Measurements from ENCODE around the gene PAX7. TPM values are rescaled to one million over a fixed set of nuclear protein-coding genes. Genes with fewer than 3 reads are reported as not detected.

PAX7 gene
- total RNA-seq, 4 donors from 2014 or later = 1.8 to 5.1 (median 3.9) TPM

DNA sequence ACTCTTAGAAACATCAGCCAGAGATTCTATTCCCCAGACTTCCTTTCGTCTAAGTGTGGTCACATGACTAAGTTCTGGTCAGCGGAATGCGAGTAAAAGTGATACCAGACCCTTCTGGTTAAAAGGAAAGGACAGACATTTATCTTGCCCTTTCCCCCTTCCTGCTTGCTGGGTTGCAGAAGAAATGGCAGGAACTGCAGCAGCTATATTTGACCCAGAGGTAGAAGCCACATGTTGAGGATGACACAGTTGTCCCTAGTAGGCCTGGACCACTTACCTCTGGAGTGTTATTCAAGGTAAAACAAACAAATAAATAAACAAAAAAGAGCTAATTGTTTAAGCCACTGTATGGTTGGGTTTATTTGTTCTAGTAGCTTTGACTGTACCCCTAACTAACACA lies 155.5 kb downstream of the PAX7 start:
- Histone ChIP-seq H3K4me3 (no peak overlapping the region), H3K36me3 (no peaks in the 10 kb centered on the region), H3K4me1 (no peaks in the 10 kb centered on the region), H3K27ac (no peak overlapping the region), H3K9me3 (no peaks in the 10 kb centered on the region), H3K27me3 (peaks cover 0 to 4% (median 3%) of the 10 kb centered on the region in 3 donors)
- intact Hi-C loops (cut with DNase I; ENCODE audit: low total_unique reads) (no loop called here), in situ Hi-C loops (cut with MboI; ENCODE audit: low sequenced_read_pairs in 4 of 4) (no loop called here)
- no peak for DNase-seq
- TF ChIP-seq, protein P1, sequence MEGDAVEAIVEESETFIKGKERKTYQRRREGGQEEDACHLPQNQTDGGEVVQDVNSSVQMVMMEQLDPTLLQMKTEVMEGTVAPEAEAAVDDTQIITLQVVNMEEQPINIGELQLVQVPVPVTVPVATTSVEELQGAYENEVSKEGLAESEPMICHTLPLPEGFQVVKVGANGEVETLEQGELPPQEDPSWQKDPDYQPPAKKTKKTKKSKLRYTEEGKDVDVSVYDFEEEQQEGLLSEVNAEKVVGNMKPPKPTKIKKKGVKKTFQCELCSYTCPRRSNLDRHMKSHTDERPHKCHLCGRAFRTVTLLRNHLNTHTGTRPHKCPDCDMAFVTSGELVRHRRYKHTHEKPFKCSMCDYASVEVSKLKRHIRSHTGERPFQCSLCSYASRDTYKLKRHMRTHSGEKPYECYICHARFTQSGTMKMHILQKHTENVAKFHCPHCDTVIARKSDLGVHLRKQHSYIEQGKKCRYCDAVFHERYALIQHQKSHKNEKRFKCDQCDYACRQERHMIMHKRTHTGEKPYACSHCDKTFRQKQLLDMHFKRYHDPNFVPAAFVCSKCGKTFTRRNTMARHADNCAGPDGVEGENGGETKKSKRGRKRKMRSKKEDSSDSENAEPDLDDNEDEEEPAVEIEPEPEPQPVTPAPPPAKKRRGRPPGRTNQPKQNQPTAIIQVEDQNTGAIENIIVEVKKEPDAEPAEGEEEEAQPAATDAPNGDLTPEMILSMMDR (IDR thresholded peaks at IDR 0.05 in 4 of 5, conservative IDR thresholded peaks at IDR 0.05 in 1 of 5) = no peak
- TF ChIP-seq POLR2A (IDR thresholded peaks at IDR 0.05) = no peak
- ATAC-seq = no peak

DNA sequence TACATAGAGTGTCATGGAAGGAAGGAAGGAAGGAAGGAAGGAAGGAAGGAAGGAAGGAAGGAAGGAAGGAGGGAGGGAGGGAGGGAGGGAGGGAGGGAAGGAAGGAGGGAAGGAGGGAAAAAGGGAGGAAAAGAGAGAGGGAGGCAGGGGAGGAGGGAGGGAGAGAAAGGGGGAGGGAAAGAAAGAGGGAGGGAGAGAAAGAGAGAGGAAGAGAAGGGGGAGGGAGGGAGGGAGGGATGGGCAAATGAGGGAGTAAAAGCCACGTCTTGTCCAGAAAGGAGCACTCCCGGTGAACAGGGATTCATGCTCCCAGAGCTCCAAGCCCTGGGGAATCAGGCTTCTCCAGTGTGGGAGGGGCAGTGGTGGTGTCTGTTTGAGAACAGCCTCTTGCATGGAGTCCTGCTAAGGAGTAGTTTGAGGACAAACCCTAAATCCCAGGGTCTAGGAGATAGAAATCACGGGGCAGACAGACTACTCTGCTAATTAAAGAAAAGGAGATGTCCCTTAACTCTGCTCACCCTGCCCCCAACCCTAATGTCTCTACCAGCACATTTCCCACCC lies 157.3 kb downstream of the PAX7 start:
- DNase-seq (no peak), ATAC-seq (no peak)
- no peaks in the 10 kb centered on the region for H3K4me1 ChIP-seq
- H3K36me3 ChIP-seq = no peaks in the 10 kb centered on the region
- no peaks in the 10 kb centered on the region for H3K9me3 ChIP-seq
- H3K27ac ChIP-seq = no peak overlapping the region
- intact Hi-C loops (cut with DNase I; ENCODE audit: low total_unique reads) = no loop called here
- H3K4me3 ChIP-seq = no peak overlapping the region
- peaks cover 0 to 7% (median 4%) of the 10 kb centered on the region in 3 donors for H3K27me3 ChIP-seq
- TF ChIP-seq, protein P1 (IDR thresholded peaks at IDR 0.05 in 4 of 5, conservative IDR thresholded peaks at IDR 0.05 in 1 of 5) = no peak
- in situ Hi-C loops (cut with MboI; ENCODE audit: low sequenced_read_pairs in 4 of 4) = no loop called here

DNA sequence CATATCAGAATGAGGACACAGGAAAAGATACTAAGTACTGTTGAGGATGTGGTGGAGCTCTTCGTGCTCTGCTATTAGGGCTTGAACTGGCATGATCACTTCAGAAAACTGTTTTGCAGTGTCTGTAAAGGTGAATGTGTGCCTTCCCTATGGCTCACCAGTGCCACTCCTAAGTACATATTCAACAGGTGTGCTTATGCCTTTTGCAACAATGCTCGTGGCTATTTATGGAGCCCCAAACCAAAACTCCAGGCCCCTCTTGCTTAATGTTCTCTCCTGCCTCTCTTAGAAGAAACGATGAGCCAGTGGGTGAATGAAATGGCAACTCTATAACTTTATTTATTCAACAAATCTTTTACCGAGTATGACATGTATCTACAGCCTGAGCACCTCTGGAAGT lies 158.6 kb downstream of the PAX7 start:
- Histone ChIP-seq H3K4me1 (no peaks in the 10 kb centered on the region), H3K27me3 (peaks cover 0 to 5% (median under 1%) of the 10 kb centered on the region in 3 donors), H3K27ac (no peak overlapping the region), H3K4me3 (no peak overlapping the region), H3K9me3 (no peaks in the 10 kb centered on the region), H3K36me3 (no peaks in the 10 kb centered on the region)
- no peak for DNase-seq
- no peak for ATAC-seq
- in situ Hi-C loops (cut with MboI; ENCODE audit: low sequenced_read_pairs in 4 of 4) = no loop called here
- intact Hi-C loops (cut with DNase I; ENCODE audit: low total_unique reads) = no loop called here
- TF ChIP-seq, protein P1 (IDR thresholded peaks at IDR 0.05 in 4 of 5, conservative IDR thresholded peaks at IDR 0.05 in 1 of 5) = no peak
- no peak for TF ChIP-seq POLR2A (IDR thresholded peaks at IDR 0.05)

DNA sequence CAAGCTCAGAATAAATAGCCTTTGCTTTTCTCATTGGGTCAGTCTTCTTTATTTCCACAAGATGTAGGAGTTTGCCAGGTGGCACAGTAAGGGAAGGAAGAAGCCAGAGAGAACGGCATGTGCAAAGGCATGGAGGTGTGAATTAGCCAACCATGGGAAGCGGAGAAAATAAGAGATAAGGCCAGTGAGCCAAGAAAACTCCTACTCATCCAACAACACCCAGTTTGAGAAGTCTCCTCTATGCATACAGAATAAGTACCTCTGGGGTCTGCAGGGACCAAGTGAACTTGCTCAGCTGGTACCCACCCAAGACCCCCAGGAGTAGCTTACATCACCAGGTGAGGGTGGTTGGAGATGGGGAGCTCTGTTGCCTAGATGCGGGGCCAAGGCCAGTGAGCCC lies 162.1 kb downstream of the PAX7 start:
- intact Hi-C loops (cut with DNase I; ENCODE audit: low total_unique reads) (no loop called here), in situ Hi-C loops (cut with MboI; ENCODE audit: low sequenced_read_pairs in 4 of 4) (no loop called here)
- Histone ChIP-seq H3K4me1 (no peaks in the 10 kb centered on the region), H3K27ac (no peak overlapping the region), H3K9me3 (no peaks in the 10 kb centered on the region), H3K36me3 (no peaks in the 10 kb centered on the region), H3K27me3 (peaks cover 0 to 5% (median 0%) of the 10 kb centered on the region in 3 donors), H3K4me3 (no peak overlapping the region)
- ATAC-seq = no peak
- TF ChIP-seq, protein P1 (IDR thresholded peaks at IDR 0.05 in 4 of 5, conservative IDR thresholded peaks at IDR 0.05 in 1 of 5) = no peak
- TF ChIP-seq POLR2A (IDR thresholded peaks at IDR 0.05) = no peak
- no peak for DNase-seq

DNA sequence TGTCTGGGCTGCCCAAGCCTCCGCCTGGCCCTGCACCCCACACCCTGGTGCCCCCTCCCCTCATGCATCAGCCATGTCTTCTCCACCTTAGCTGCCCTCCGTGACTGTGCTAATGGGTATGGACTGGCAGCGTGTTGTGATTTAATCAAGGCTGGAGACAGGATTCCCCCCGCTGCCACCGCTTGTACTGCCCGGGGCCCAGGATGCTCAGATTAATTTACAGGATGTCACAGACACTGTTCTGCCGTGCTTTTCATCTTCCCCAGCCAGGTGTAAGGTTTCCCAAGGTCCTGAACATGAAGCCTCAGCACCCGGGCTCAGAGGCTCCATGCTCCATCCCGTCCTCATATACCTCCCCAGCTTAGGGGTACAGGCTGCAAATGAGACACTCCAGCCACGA lies 162.5 kb downstream of the PAX7 start:
- intact Hi-C loops (cut with DNase I; ENCODE audit: low total_unique reads) = no loop called here
- Histone ChIP-seq H3K4me1 (no peaks in the 10 kb centered on the region), H3K9me3 (no peaks in the 10 kb centered on the region), H3K27me3 (peaks cover 0 to 5% (median 0%) of the 10 kb centered on the region in 3 donors), H3K27ac (no peak overlapping the region), H3K4me3 (no peak overlapping the region), H3K36me3 (no peaks in the 10 kb centered on the region)
- ATAC-seq (no peak), DNase-seq (no peak)
- in situ Hi-C loops (cut with MboI; ENCODE audit: low sequenced_read_pairs in 4 of 4) = no loop called here
- TF ChIP-seq, protein P1 (IDR thresholded peaks at IDR 0.05 in 4 of 5, conservative IDR thresholded peaks at IDR 0.05 in 1 of 5) = no peak
- TF ChIP-seq POLR2A (IDR thresholded peaks at IDR 0.05) = no peak
